ENCODE data around the gene ACTR6.

The ACTR6 gene

DNA sequence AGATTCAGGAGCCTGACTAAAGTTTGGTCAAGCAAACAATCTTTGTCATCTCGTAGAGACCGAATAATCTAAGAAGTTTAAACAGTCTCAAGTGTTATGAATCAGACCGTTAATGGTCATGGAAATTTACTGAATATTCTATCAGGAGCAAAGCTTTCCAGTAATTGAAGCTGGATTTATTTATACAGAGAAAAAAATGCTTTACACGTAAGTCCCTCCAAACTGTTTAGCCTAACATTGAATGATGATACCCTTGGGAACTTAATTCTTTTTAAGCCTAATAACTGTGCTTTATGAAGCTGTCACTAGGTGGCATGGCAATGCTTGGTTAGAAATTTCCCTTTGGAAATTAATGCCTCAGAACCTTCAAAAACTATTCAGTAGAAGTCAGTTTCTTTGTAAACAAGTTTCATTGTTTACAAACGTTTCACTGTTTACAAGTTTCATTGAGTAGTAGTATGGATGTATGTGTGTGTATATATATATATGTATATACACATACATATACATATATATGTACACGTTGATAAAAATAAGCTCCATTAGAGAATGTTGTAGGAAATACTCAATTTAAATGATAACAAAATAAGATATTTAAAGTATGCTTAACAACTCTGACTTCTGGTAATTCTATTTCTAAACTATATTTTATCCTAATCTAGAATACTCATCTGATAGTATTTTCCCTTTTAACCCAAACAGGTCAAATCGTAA, 34.1 kb downstream of the ACTR6 start:
- Histone ChIP-seq H3K4me3 (ENCODE audit: low read depth, low read length, poor library complexity, severe bottlenecking) (no peak overlapping the region), H3F3A (ENCODE audit: insufficient read depth, low read length) (no peaks in the 10 kb centered on the region), H3K9ac (ENCODE audit: low read length) (no peak overlapping the region), H3K27me3 (ENCODE audit: insufficient read depth, low read length) (no peaks in the 10 kb centered on the region), H3K27ac (ENCODE audit: low read depth, low read length, poor library complexity, severe bottlenecking) (no peak overlapping the region), H3K79me2 (ENCODE audit: insufficient read depth, low read length) (no peaks in the 10 kb centered on the region), H3K4me1 (ENCODE audit: insufficient read depth, low read length, severe bottlenecking) (no peaks in the 10 kb centered on the region), H2AFZ (ENCODE audit: low read length) (no peak overlapping the region), H3K36me3 (ENCODE audit: insufficient read depth, low read length) (no peaks in the 10 kb centered on the region), H3K4me2 (ENCODE audit: low read length) (no peak overlapping the region), H4K20me1 (ENCODE audit: insufficient read depth, low read length) (no peaks in the 10 kb centered on the region), H3K9me2 (ENCODE audit: low read depth, low read length) (no peaks in the 10 kb centered on the region), H3K9me3 (ENCODE audit: low read length) (no peaks in the 10 kb centered on the region)
- TF ChIP-seq EZH2 (IDR thresholded peaks at IDR 0.05; ENCODE audit: borderline replicate concordance, low read length) = no peak
- TF ChIP-seq, protein P1, sequence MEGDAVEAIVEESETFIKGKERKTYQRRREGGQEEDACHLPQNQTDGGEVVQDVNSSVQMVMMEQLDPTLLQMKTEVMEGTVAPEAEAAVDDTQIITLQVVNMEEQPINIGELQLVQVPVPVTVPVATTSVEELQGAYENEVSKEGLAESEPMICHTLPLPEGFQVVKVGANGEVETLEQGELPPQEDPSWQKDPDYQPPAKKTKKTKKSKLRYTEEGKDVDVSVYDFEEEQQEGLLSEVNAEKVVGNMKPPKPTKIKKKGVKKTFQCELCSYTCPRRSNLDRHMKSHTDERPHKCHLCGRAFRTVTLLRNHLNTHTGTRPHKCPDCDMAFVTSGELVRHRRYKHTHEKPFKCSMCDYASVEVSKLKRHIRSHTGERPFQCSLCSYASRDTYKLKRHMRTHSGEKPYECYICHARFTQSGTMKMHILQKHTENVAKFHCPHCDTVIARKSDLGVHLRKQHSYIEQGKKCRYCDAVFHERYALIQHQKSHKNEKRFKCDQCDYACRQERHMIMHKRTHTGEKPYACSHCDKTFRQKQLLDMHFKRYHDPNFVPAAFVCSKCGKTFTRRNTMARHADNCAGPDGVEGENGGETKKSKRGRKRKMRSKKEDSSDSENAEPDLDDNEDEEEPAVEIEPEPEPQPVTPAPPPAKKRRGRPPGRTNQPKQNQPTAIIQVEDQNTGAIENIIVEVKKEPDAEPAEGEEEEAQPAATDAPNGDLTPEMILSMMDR (IDR thresholded peaks at IDR 0.05; ENCODE audit: low read length) = peak; percentile 77

DNA sequence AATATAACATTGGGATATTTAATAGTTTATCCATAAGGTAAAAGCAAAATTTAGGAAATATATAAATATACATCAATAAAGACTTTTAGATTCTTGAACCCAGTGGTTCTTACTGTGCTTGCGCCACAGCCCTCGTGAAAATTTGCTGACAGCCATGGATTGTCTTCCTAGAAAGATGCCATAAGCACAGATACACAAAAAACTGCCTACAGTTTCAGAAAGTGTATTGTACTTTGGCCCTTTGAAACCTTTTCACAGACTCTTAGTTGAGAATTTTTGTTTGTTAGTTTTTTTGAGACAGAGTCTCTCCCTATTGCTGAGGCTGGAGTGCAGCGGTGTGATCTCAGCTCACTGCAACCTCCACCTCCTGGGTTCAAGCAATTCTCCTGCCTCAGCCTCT, 38.2 kb downstream of the ACTR6 start:
- Histone ChIP-seq H3F3A (ENCODE audit: insufficient read depth, low read length) (no peaks in the 10 kb centered on the region), H3K36me3 (ENCODE audit: insufficient read depth, low read length) (no peaks in the 10 kb centered on the region), H2AFZ (ENCODE audit: low read length) (no peak overlapping the region), H3K4me1 (ENCODE audit: insufficient read depth, low read length, severe bottlenecking) (no peaks in the 10 kb centered on the region), H3K27me3 (ENCODE audit: insufficient read depth, low read length) (no peaks in the 10 kb centered on the region), H3K9me2 (ENCODE audit: low read depth, low read length) (no peaks in the 10 kb centered on the region), H3K9ac (ENCODE audit: low read length) (no peak overlapping the region), H3K4me2 (ENCODE audit: low read length) (no peak overlapping the region), H3K4me3 (ENCODE audit: low read depth, low read length, poor library complexity, severe bottlenecking) (no peak overlapping the region), H3K27ac (ENCODE audit: low read depth, low read length, poor library complexity, severe bottlenecking) (no peak overlapping the region), H4K20me1 (ENCODE audit: insufficient read depth, low read length) (no peaks in the 10 kb centered on the region), H3K79me2 (ENCODE audit: insufficient read depth, low read length) (no peaks in the 10 kb centered on the region), H3K9me3 (ENCODE audit: low read length) (no peaks in the 10 kb centered on the region)
- TF ChIP-seq EZH2 (IDR thresholded peaks at IDR 0.05; ENCODE audit: borderline replicate concordance, low read length) = no peak
- TF ChIP-seq, protein P1 (IDR thresholded peaks at IDR 0.05; ENCODE audit: low read length) = no peak

DNA sequence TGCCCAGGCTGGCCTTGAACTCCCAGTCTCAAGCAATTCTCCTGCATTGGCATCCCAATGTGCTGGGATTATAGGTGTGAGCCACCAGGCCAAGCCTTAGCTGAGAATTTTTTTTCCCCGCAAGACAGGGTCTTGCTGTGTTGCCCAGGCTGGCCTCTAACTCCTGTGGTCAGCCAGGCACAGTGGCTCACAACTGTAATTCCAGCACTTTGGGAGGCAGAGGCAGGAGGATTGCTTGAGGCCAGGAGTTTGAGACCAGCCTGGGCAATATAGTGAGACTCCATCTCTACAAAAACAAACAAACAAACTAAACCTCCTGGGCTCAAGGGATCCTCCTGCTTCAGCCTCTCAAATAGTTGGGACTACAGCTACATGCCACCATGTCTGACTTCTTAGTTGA, 39.0 kb downstream of the ACTR6 start:
- no peaks in the 10 kb centered on the region for H3K27me3 ChIP-seq (ENCODE audit: insufficient read depth, low read length)
- H3F3A ChIP-seq (ENCODE audit: insufficient read depth, low read length) = no peaks in the 10 kb centered on the region
- no peaks in the 10 kb centered on the region for H3K4me1 ChIP-seq (ENCODE audit: insufficient read depth, low read length, severe bottlenecking)
- TF ChIP-seq, protein P1 (IDR thresholded peaks at IDR 0.05; ENCODE audit: low read length) = no peak
- no peak for TF ChIP-seq EZH2 (IDR thresholded peaks at IDR 0.05; ENCODE audit: borderline replicate concordance, low read length)
- no peak overlapping the region for H3K27ac ChIP-seq (ENCODE audit: low read depth, low read length, poor library complexity, severe bottlenecking)
- no peak overlapping the region for H2AFZ ChIP-seq (ENCODE audit: low read length)
- H3K4me3 ChIP-seq (ENCODE audit: low read depth, low read length, poor library complexity, severe bottlenecking) = no peak overlapping the region
- no peaks in the 10 kb centered on the region for H3K36me3 ChIP-seq (ENCODE audit: insufficient read depth, low read length)
- H3K9ac ChIP-seq (ENCODE audit: low read length) = no peak overlapping the region
- H4K20me1 ChIP-seq (ENCODE audit: insufficient read depth, low read length) = no peaks in the 10 kb centered on the region
- no peak overlapping the region for H3K4me2 ChIP-seq (ENCODE audit: low read length)
- H3K9me3 ChIP-seq (ENCODE audit: low read length) = no peaks in the 10 kb centered on the region
- H3K79me2 ChIP-seq (ENCODE audit: insufficient read depth, low read length) = no peaks in the 10 kb centered on the region
- no peaks in the 10 kb centered on the region for H3K9me2 ChIP-seq (ENCODE audit: low read depth, low read length)
